Glutamatergic neuron (in vitro differentiated cells): ENCODE data around the gene ASTE1. TPM values are rescaled to one million over a fixed set of nuclear protein-coding genes. Genes with fewer than 3 reads are reported as not detected.
A peak's percentile ranks its signal among the peaks of the same experiment; 100 is the strongest.

Source experiments
- DNase-seq: peaks from one replicate; pipeline ENCODE4 v3.0.0; 2022
- H3K27ac Mint-ChIP-seq: one replicate; pipeline ENCODE4 v1.8.0; 2020; ENCODE audit warnings: mild to moderate bottlenecking, mixed read lengths, inconsistent platforms; ENCODE audit not compliant: unreplicated experiment
- H3K27me3 Mint-ChIP-seq: one replicate; pipeline ENCODE4 v1.8.0; 2020; ENCODE audit warnings: mild to moderate bottlenecking, moderate library complexity, mixed read lengths, inconsistent platforms; ENCODE audit not compliant: unreplicated experiment
- H3K36me3 Mint-ChIP-seq: one replicate; pipeline ENCODE4 v1.8.0; 2020; ENCODE audit warnings: mild to moderate bottlenecking, mixed read lengths, inconsistent platforms; ENCODE audit not compliant: unreplicated experiment
- H3K4me1 Mint-ChIP-seq: one replicate; pipeline ENCODE4 v1.8.0; 2020; ENCODE audit warnings: mild to moderate bottlenecking, low read depth, mixed read lengths, inconsistent platforms; ENCODE audit not compliant: unreplicated experiment
- H3K4me3 Mint-ChIP-seq: one replicate; pipeline ENCODE4 v1.8.0; 2020; ENCODE audit warnings: mild to moderate bottlenecking, mixed read lengths, inconsistent platforms; ENCODE audit not compliant: unreplicated experiment
- H3K9me3 Mint-ChIP-seq: one replicate; pipeline ENCODE4 v1.8.0; 2020; ENCODE audit warnings: mild to moderate bottlenecking, moderate library complexity, mixed read lengths, inconsistent platforms; ENCODE audit not compliant: unreplicated experiment
- long read RNA-seq: library from polyadenylated mRNA; unstranded; transcript quantifications from one replicate; pipeline ENCODE4 v2.0.0, GENCODE V29; 2020; ENCODE audit not compliant: unreplicated experiment
- total RNA-seq: library from RNA; stranded (reverse); fragmentation: NEBNext Ultra II Directional; extraction: Animal tissue kit (Norgen Biotek cat#: 25700); gene quantifications from one replicate; pipeline ENCODE4 v1.2.1, GENCODE V29; 2021; ENCODE audit not compliant: unreplicated experiment
- TF ChIP-seq, protein P1 (sequence below): fragments of 200-600 bp; sonication (generic); IDR thresholded peaks from one replicate; pipeline ENCODE4 v1.5.0; 2021; ENCODE audit not compliant: partially characterized antibody, unreplicated experiment

Gene ASTE1
- total RNA-seq, result 5.8 TPM
- long read RNA-seq, partial matches to known transcripts, result 1 of 4 reads
- long read RNA-seq, other reads (novel, unspliced or antisense), result 3 of 4 reads

GRCh38 chr3:131026321-131027151, at the start of gene ASTE1, which contains the start of gene NEK11:
ASTE1 (minus strand) TSS chr3:131026825; CDS start chr3:131025306, 1,519 bp downstream.
NEK11 (plus strand) TSS chr3:131026877; CDS start chr3:131029709, 2,832 bp downstream.
- Mint-ChIP-seq H3K27me3 (no peaks in the 10 kb centered on the region), H3K27ac (peak within 1 kb of the TSS; percentile 88), H3K4me3 (peak within 1 kb of the TSS; percentile 92), H3K4me1 (peaks cover 6% of the 10 kb centered on the region), H3K9me3 (no peaks in the 10 kb centered on the region), H3K36me3 (no peaks in the 10 kb centered on the region)
- peak; percentile 86 for DNase-seq
- TF ChIP-seq, protein P1, sequence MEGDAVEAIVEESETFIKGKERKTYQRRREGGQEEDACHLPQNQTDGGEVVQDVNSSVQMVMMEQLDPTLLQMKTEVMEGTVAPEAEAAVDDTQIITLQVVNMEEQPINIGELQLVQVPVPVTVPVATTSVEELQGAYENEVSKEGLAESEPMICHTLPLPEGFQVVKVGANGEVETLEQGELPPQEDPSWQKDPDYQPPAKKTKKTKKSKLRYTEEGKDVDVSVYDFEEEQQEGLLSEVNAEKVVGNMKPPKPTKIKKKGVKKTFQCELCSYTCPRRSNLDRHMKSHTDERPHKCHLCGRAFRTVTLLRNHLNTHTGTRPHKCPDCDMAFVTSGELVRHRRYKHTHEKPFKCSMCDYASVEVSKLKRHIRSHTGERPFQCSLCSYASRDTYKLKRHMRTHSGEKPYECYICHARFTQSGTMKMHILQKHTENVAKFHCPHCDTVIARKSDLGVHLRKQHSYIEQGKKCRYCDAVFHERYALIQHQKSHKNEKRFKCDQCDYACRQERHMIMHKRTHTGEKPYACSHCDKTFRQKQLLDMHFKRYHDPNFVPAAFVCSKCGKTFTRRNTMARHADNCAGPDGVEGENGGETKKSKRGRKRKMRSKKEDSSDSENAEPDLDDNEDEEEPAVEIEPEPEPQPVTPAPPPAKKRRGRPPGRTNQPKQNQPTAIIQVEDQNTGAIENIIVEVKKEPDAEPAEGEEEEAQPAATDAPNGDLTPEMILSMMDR, result no peak

GRCh38 chr3:131075632-131076328, 49.2 kb upstream of the ASTE1 start:
- Mint-ChIP-seq H3K27ac (no peak overlapping the region), H3K4me1 (peaks cover 32% of the 10 kb centered on the region), H3K9me3 (no peaks in the 10 kb centered on the region), H3K4me3 (no peak overlapping the region), H3K27me3 (peaks cover 2% of the 10 kb centered on the region), H3K36me3 (no peaks in the 10 kb centered on the region)
- TF ChIP-seq, protein P1, result no peak
- no peak for DNase-seq

- H3K27me3 Mint-ChIP-seq, result no peaks in the 10 kb centered on the region
- H3K4me1 Mint-ChIP-seq, result peaks cover 32% of the 10 kb centered on the region
- H3K9me3 Mint-ChIP-seq, result no peaks in the 10 kb centered on the region
- TF ChIP-seq, protein P1, result no peak
- DNase-seq, result no peak
- no peak overlapping the region for H3K4me3 Mint-ChIP-seq
- H3K27ac Mint-ChIP-seq, result peak overlapping the region; percentile 23
- H3K36me3 Mint-ChIP-seq, result no peaks in the 10 kb centered on the region
These were observed 46.2 kb upstream of the ASTE1 start for GRCh38 chr3:131072845-131073244.

- Mint-ChIP-seq H3K4me1 (peaks cover 29% of the 10 kb centered on the region), H3K27ac (no peak overlapping the region), H3K9me3 (no peaks in the 10 kb centered on the region), H3K27me3 (no peaks in the 10 kb centered on the region), H3K4me3 (no peak overlapping the region), H3K36me3 (no peaks in the 10 kb centered on the region)
- no peak for DNase-seq
- TF ChIP-seq, protein P1, result no peak
These were observed 45.5 kb upstream of the ASTE1 start for GRCh38 chr3:131072099-131072559.
